Natural killer cell (primary cell): ENCODE data around the gene PHLDB3. TPM values are rescaled to one million over a fixed set of nuclear protein-coding genes. Genes with fewer than 3 reads are reported as not detected.

ENCODE experiments used
- ATAC-seq, 3 donors: fragments of 150-1000 bp in 2 of 3; fragments of 200-7000 bp in 1 of 3; cut with Tn5 transposase; 1 replicate in 1 of 3; 2 replicates in 2 of 3; pipeline ENCODE4 v1.10.0; 2021; ENCODE audit warnings: mild to moderate bottlenecking in 2 of 3, moderate library complexity in 2 of 3
- DNase-seq, 2 donors: peaks; one replicate each; pipeline versions ENCODE4 v3.0.0 to v3.0.0-alpha.2; 2013 to 2021; ENCODE audit warnings: mixed read lengths in 1 of 2
- H3K27ac ChIP-seq: one replicate; pipeline ENCODE4 v1.5.1; 2013; ENCODE audit warnings: mild to moderate bottlenecking, low read length
- H3K27me3 ChIP-seq: one replicate; pipeline ENCODE4 v1.6.1; 2013; ENCODE audit warnings: low read length; ENCODE audit not compliant: control insufficient read depth, insufficient read depth
- H3K36me3 ChIP-seq: one replicate; pipeline ENCODE4 v1.6.1; 2013; ENCODE audit warnings: low read length; ENCODE audit not compliant: control insufficient read depth, insufficient read depth
- H3K4me1 ChIP-seq: one replicate; pipeline ENCODE4 v1.6.1; 2013; ENCODE audit warnings: low read length; ENCODE audit not compliant: control insufficient read depth, insufficient read depth
- H3K4me3 ChIP-seq: one replicate; pipeline ENCODE4 v1.5.1; 2013; ENCODE audit warnings: low read length
- H3K9me3 ChIP-seq: one replicate; pipeline ENCODE4 v1.6.1; 2013; ENCODE audit warnings: low read length; ENCODE audit not compliant: control insufficient read depth, insufficient read depth
- H3K27ac Mint-ChIP-seq, 2 donors: one replicate each; pipeline ENCODE4 v1.8.0; 2022; ENCODE audit warnings: mild to moderate bottlenecking in 2 of 2, mixed read lengths in 2 of 2, moderate library complexity in 1 of 2
- H3K27me3 Mint-ChIP-seq, 2 donors: one replicate each; pipeline ENCODE4 v1.8.0; 2022; ENCODE audit warnings: low read depth in 2 of 2, mixed read lengths in 2 of 2
- H3K36me3 Mint-ChIP-seq: one replicate; pipeline ENCODE4 v1.8.0; 2022; ENCODE audit warnings: mixed read lengths
- H3K4me1 Mint-ChIP-seq, 2 donors: one replicate each; pipeline ENCODE4 v1.8.0; 2022; ENCODE audit warnings: mixed read lengths in 2 of 2
- H3K4me3 Mint-ChIP-seq: one replicate; pipeline ENCODE4 v1.8.0; 2022; ENCODE audit warnings: mild to moderate bottlenecking, moderate library complexity, mixed read lengths
- H3K9me3 Mint-ChIP-seq, 2 donors: one replicate each; pipeline ENCODE4 v1.8.0; 2022; ENCODE audit warnings: mixed read lengths in 2 of 2
- WGBS: methylation state at CpG from one replicate; pipeline ENCODE4 v1.1.7; 2013; ENCODE audit warnings: missing lambda C conversion rate; ENCODE audit not compliant: insufficient coverage; 5-methylcytosine and 5-hydroxymethylcytosine counted together
- intact Hi-C: fragments of 100-400 bp; cut with micrococcal nuclease; formaldehyde crosslinking; loops from one replicate; pipeline ENCODE4 v1.14.2; 2022
- total RNA-seq, 4 donors: library from RNA; stranded (reverse); fragments of 120-200 nt in 1 of 4; gene quantifications; one replicate each; pipeline versions ENCODE4 v1.2.3 to v1.2.4, GENCODE V29; 2013 to 2022
- TF ChIP-seq, protein P1 (sequence below): fragments of 200-600 bp; IDR thresholded peaks from one replicate; pipeline ENCODE4 v1.8.0; 2022; ENCODE audit warnings: antibody characterized with exemption

The PHLDB3 gene
- total RNA-seq, 3 donors from 2014 or later (not counting 1 experiment from before 2014, with no cell fraction given): 24.5 to 24.9 (median 24.8) TPM

DNA sequence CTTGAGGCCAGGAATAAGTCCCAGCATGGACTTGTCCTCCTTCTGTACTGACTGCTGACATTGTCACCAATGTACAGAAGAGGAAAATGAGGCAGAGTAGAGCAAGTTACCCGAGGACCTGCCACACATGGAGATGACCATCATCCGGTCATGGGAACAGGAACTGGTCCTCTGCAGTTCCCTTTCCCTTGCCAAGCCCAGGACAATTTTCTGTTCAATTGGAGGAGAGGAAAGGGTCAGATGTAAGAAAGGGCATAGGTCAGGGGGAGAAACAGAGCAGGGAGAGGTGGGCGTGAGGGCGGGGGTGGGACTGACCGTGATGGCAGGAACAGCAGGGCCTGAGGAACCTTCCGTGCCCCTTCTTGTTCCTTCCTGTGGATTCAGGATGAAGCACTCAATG lies 18.6 kb downstream of the PHLDB3 start:
- 94% methylated on average over 6 of the region's 6 CpGs for WGBS
- no peaks in the 10 kb centered on the region for H3K27me3 ChIP-seq
- no peak for DNase-seq
- H3K4me1 ChIP-seq: peaks cover 11% of the 10 kb centered on the region
- H3K4me3 ChIP-seq: no peak overlapping the region
- H3K9me3 Mint-ChIP-seq: no peaks in the 10 kb centered on the region
- no peaks in the 10 kb centered on the region for H3K27me3 Mint-ChIP-seq
- no peak overlapping the region for H3K4me3 Mint-ChIP-seq
- TF ChIP-seq, protein P1, sequence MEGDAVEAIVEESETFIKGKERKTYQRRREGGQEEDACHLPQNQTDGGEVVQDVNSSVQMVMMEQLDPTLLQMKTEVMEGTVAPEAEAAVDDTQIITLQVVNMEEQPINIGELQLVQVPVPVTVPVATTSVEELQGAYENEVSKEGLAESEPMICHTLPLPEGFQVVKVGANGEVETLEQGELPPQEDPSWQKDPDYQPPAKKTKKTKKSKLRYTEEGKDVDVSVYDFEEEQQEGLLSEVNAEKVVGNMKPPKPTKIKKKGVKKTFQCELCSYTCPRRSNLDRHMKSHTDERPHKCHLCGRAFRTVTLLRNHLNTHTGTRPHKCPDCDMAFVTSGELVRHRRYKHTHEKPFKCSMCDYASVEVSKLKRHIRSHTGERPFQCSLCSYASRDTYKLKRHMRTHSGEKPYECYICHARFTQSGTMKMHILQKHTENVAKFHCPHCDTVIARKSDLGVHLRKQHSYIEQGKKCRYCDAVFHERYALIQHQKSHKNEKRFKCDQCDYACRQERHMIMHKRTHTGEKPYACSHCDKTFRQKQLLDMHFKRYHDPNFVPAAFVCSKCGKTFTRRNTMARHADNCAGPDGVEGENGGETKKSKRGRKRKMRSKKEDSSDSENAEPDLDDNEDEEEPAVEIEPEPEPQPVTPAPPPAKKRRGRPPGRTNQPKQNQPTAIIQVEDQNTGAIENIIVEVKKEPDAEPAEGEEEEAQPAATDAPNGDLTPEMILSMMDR: no peak
- H3K4me1 Mint-ChIP-seq: no peaks in the 10 kb centered on the region
- no peaks in the 10 kb centered on the region for H3K36me3 Mint-ChIP-seq
- ATAC-seq: no peak
- intact Hi-C loops: no loop called here
- H3K9me3 ChIP-seq: no peaks in the 10 kb centered on the region
- no peak overlapping the region for H3K27ac ChIP-seq
- no peaks in the 10 kb centered on the region for H3K36me3 ChIP-seq
- H3K27ac Mint-ChIP-seq: no peak overlapping the region

DNA sequence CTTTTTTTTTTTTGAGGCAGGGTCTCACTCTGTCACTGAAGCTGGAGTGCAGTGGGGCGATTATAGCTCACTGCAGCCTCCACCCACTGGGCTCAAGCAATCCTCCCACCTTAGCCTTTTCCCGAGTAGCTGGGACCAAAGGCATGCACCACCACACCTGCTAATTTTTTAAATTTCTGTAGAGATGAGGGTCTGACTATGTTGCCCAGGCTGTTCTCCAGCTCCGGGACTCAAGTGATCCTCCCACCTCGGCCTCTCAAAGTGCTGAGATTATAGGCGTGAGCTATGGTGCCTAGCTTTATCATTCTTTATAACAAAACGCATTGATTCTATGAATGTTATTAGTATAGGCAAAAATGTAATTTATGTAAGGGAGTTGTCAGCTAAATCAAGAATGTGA lies 21.3 kb downstream of the PHLDB3 start:
- ATAC-seq (no peak), DNase-seq (no peak)
- TF ChIP-seq, protein P1: no peak
- Histone ChIP-seq H3K4me3 (no peak overlapping the region), H3K4me1 (peaks cover 11% of the 10 kb centered on the region), H3K27ac (no peak overlapping the region), H3K9me3 (no peaks in the 10 kb centered on the region), H3K36me3 (no peaks in the 10 kb centered on the region), H3K27me3 (no peaks in the 10 kb centered on the region)
- H3K4me3 Mint-ChIP-seq: no peak overlapping the region
- intact Hi-C loops: no loop called here
- H3K9me3 Mint-ChIP-seq: no peaks in the 10 kb centered on the region
- no peaks in the 10 kb centered on the region for H3K36me3 Mint-ChIP-seq
- H3K27ac Mint-ChIP-seq: no peak overlapping the region
- H3K4me1 Mint-ChIP-seq: no peaks in the 10 kb centered on the region
- H3K27me3 Mint-ChIP-seq: no peaks in the 10 kb centered on the region
- 97% methylated on average over 5 of the region's 6 CpGs for WGBS

DNA sequence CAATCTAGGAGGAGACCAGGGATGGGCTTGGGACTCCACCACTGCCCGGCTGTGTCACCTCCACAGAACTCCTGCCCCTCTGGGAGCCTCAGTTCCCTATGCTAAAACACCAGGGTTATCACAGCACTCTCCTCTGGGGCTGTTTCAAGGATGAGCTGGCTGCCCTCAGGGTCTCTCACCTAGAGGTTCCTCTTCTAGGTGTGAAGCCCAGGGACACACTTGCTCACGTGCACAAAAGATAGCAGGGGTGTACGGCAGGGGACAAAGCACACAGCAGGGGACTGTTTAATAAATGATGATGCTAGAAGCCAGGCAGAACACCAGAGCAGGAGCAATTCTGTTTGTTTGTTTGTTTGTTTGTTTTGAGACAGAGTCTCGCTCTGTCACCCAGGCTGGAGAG lies 22.4 kb downstream of the PHLDB3 start:
- TF ChIP-seq, protein P1: no peak
- H3K27ac Mint-ChIP-seq: no peak overlapping the region
- H3K9me3 ChIP-seq: no peaks in the 10 kb centered on the region
- intact Hi-C loops: no loop called here
- H3K27ac ChIP-seq: no peak overlapping the region
- H3K9me3 Mint-ChIP-seq: no peaks in the 10 kb centered on the region
- H3K4me3 ChIP-seq: no peak overlapping the region
- ATAC-seq (no peak), DNase-seq (no peak)
- H3K36me3 ChIP-seq: no peaks in the 10 kb centered on the region
- no peak overlapping the region for H3K4me3 Mint-ChIP-seq
- H3K4me1 Mint-ChIP-seq: no peaks in the 10 kb centered on the region
- WGBS: 85% methylated on average over 4 of the region's 4 CpGs
- H3K36me3 Mint-ChIP-seq: no peaks in the 10 kb centered on the region
- no peaks in the 10 kb centered on the region for H3K27me3 ChIP-seq
- peaks cover 5% of the 10 kb centered on the region for H3K4me1 ChIP-seq
- no peaks in the 10 kb centered on the region for H3K27me3 Mint-ChIP-seq

DNA sequence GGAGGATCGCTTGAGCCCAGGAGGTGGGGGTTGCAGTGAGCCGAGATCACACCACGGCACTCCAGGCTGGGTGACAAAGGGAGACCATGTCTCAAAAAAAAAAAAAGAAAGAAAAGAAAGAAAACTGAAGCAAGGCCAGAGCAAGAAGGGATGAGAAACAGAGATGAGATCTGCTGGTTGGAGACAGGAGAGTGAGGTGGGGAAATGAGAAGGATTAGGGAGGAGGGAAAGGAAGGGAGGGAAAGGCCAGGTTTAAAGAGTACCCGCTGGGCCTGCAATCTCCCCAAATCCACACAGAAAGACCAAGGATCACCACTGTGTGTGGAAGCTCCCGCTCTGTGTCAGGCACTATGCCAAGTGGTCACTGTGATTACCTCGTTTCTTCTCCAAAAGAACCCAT lies 22.8 kb downstream of the PHLDB3 start:
- Histone ChIP-seq H3K4me3 (no peak overlapping the region), H3K9me3 (no peaks in the 10 kb centered on the region), H3K27ac (no peak overlapping the region), H3K4me1 (no peaks in the 10 kb centered on the region), H3K36me3 (no peaks in the 10 kb centered on the region), H3K27me3 (no peaks in the 10 kb centered on the region)
- DNase-seq: no peak
- intact Hi-C loops: no loop called here
- Mint-ChIP-seq H3K36me3 (no peaks in the 10 kb centered on the region), H3K4me1 (no peaks in the 10 kb centered on the region), H3K27ac (no peak overlapping the region), H3K4me3 (no peak overlapping the region), H3K27me3 (no peaks in the 10 kb centered on the region), H3K9me3 (no peaks in the 10 kb centered on the region)
- TF ChIP-seq, protein P1: no peak
- 97% methylated on average over 6 of the region's 6 CpGs for WGBS
- no peak for ATAC-seq
